ENCODE data around the gene IFT88.

The IFT88 gene

DNA sequence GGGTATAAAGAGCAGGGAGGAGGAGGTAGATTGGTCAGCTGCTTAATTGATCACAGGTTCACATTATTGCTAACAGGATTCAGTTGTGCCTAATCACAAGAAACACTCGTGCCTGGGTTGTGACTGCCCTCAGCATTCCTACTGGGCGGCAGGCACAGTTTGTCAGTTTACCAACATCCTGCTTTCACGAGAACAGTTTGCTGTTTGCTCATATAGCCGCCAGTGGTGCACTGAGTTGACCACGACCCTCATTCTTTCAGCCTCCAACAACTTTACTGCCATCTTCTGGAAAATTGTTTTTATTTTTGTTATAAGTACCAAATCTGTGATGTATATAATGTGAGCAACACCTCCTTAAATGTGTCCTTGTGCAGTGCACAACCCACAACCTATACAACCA is 16.2 kb upstream of the IFT88 start:
- no peak overlapping the region for H3K4me3 ChIP-seq (ENCODE audit: low read depth, low read length)
- DNase-seq (ENCODE audit: low read depth), result no peak
- TF ChIP-seq CTCF (IDR thresholded peaks at IDR 0.05; ENCODE audit: low read depth, low read length, missing control alignments), result no peak

GRCh38 chr13:20553311-20553710 is 13.6 kb upstream of the IFT88 start:
- H3K4me3 ChIP-seq (ENCODE audit: low read depth, low read length), result no peak overlapping the region
- no peak for TF ChIP-seq CTCF (IDR thresholded peaks at IDR 0.05; ENCODE audit: low read depth, low read length, missing control alignments)
- DNase-seq (ENCODE audit: low read depth), result no peak

DNA sequence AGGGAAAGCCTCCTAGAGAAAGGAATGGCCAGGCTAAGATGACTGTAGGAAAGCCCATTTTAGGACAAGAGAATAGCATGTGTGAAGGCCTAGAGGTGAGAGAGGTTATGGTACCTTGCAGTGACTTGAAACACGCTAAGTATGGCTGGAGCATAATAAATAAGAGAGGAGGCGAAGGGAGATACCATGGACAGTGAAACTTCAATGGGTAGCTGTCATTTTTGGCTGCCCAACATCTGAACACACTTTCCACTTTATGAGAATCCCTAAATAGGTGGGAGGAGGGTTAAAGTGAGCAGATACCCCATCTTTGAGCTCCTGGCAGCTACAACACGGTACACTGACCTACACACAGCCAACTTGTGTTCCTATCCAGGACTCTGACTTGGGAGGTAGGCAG is 8.0 kb upstream of the IFT88 start:
- no peak overlapping the region for H3K4me3 ChIP-seq (ENCODE audit: low read depth, low read length)
- no peak for TF ChIP-seq CTCF (IDR thresholded peaks at IDR 0.05; ENCODE audit: low read depth, low read length, missing control alignments)
- DNase-seq (ENCODE audit: low read depth), result no peak

DNA sequence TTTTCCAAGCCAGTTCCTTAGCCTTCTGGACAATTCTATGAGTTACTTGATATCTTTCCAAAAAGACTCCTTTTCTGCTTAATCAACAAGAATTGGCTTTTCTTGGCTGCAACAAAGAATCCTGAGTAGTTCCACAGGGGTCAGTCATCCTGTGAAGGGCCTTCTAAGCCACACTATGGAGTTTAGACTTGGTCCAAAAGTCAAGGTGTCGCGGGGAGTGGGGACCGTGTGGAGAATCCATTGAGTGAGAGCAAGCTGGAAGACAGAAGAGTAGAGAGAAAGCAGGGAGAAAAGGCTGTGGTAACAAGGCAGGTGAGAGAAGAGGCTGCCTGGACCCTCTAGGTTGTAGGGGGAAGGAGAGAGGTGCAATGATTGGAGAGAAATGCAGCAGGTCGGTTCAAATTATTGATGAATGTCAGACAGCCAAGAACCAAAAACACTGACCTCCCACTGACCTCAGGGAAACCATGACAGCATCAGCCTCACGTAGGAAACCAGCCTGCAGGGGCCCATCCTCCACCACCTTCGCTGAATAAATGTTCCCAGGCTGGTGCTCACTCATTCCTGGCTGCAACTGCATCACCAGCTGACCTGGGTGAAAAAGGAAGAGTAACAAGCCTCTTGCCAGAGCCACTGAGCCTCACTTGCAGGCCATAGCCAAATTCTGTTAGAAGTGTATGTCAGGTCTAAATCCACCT is 7.1 kb upstream of the IFT88 start:
- no peak overlapping the region for H3K4me3 ChIP-seq (ENCODE audit: low read depth, low read length)
- no peak for DNase-seq (ENCODE audit: low read depth)

GRCh38 chr13:20561741-20562140 is 5.2 kb upstream of the IFT88 start:
- H3K4me3 ChIP-seq (ENCODE audit: low read depth, low read length), result no peak overlapping the region
- no peak for TF ChIP-seq CTCF (IDR thresholded peaks at IDR 0.05; ENCODE audit: low read depth, low read length, missing control alignments)
- DNase-seq (ENCODE audit: low read depth), result no peak

More for the DNA sequence above, 7.1 kb upstream of the IFT88 start:
- no peak for TF ChIP-seq CTCF (IDR thresholded peaks at IDR 0.05; ENCODE audit: low read depth, low read length, missing control alignments)

DNA sequence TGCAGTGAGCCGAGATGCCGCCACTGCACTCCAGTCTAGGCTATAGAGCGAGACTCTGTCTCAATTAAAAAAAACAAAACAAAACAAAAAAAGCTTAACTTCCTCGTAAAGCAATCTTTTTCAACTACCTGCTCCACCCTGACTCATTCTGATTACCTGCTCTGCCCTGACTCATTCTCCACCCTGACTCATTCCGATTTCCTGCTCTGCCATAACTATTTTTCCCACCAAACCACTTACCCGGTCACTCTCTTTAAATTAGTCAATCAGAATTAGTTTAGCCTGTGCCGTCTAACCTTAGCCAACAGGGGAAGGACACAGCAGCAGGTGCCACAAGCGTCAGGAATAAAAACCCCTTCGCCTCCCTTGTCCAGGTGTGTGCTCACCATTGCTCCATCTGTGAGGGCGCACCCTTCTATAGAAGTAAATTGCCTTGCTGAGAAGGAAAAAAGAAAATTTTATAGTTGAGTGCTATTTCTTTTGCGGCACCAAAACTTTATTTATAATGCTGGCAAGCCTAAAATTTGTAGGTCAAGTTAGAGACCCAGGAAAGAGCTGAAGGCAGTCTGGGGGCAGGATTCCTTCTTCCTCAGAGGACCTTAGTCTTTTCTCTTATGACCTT is 1.7 kb upstream of the IFT88 start:
- no peak overlapping the region for H3K4me3 ChIP-seq (ENCODE audit: low read depth, low read length)
- no peak for TF ChIP-seq CTCF (IDR thresholded peaks at IDR 0.05; ENCODE audit: low read depth, low read length, missing control alignments)
- DNase-seq (ENCODE audit: low read depth), result no peak

- DNase-seq (ENCODE audit: low read depth), result no peak
- peak overlapping the region; percentile 69 for H3K4me3 ChIP-seq (ENCODE audit: low read depth, low read length)
- TF ChIP-seq CTCF (IDR thresholded peaks at IDR 0.05; ENCODE audit: low read depth, low read length, missing control alignments), result no peak
Measured at GRCh38 chr13:20566468-20566897, 474 bp upstream of the IFT88 start.
